ENCODE measurements around the gene ZBTB25.
"Not testable (repeated sequence)": the region's sequence is repeated elsewhere in the genome, so short reads cannot be mapped to it uniquely, and the experiment has no call there.

The ZBTB25 gene, protein sequence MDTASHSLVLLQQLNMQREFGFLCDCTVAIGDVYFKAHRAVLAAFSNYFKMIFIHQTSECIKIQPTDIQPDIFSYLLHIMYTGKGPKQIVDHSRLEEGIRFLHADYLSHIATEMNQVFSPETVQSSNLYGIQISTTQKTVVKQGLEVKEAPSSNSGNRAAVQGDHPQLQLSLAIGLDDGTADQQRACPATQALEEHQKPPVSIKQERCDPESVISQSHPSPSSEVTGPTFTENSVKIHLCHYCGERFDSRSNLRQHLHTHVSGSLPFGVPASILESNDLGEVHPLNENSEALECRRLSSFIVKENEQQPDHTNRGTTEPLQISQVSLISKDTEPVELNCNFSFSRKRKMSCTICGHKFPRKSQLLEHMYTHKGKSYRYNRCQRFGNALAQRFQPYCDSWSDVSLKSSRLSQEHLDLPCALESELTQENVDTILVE

DNA sequence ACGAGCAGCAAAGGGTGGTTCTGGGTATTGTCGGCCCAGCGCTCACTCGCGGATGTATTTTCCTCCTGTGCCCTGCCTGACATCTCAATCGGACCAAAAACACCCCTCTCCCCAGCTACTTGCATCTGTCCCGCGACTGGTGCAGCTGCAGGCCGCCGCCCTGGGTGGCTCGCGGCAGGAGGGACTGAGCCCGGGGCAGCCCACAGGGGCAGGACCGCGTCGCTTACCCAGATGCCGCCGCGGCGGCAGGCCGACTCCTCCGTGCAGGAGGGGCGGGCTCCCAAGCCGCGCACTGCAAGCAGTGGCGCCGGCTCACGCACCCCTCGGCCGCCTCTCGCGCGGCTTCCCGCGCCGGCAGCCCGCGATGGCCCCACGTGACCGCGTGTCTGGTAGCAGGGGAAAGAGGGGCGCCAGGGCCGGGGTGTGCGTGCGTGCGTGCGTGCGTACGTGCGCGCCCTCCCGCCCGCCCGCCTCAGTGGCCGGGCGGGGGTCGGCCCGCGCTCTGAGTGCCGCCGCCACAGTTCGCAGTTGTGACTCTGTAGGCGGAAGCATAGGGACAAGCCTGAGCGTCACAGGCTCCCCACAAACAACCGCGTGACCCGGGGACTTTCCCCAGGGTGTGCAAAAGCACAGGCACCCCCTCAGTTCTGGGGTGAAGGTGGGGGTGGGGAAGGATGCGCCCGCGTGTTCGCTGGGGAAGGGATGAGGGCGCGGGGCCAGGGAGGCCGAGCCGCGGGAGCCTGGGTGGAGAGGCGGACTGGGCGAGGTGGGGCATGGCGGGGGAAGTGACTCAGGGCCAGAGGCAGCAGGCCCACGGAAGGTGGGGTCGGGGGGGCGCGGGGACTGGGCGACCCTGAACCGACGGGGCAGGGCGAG lies at the start of gene ZBTB25:
Gene ZBTB25, minus strand, starts transcription at position 405 of the 876 bp plus-strand sequence. CDS start 13,305 bp downstream, outside the sequence.
- peak; percentile 95 for DNase-seq

DNA sequence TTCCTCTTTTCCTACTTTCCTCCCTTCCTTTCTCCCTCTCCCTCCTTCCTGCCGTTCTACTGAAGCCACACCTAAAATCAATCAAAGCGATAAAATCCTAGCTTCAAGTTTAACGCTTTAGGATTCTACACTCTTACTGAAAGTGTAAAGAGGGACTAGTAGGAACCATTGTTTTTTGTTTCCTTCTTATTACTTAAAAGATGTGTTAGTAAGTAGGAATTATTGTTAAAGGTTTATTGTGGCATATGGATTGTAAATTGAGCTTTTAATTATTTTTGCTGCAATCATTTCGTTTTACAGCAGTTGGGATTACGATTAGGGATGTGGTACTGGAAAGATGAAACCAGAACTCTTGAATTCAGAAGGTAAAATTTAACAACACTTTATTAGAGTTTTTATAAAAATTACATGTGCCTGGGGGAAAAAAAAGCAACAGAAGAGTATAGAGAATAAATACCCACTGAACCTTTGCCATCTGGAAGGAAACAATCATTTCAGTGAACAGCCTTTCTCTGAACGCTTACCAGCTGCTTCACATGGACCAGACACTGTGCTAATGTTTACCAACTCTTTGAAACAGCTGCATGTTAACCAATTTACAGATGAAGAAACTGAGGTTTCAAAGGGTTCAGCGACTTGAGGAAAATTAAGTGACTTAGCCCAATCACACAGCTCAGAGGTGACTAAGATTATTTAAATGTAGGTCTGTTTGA lies 47.1 kb upstream of the ZBTB25 start:
- DNase-seq: no peak

DNA sequence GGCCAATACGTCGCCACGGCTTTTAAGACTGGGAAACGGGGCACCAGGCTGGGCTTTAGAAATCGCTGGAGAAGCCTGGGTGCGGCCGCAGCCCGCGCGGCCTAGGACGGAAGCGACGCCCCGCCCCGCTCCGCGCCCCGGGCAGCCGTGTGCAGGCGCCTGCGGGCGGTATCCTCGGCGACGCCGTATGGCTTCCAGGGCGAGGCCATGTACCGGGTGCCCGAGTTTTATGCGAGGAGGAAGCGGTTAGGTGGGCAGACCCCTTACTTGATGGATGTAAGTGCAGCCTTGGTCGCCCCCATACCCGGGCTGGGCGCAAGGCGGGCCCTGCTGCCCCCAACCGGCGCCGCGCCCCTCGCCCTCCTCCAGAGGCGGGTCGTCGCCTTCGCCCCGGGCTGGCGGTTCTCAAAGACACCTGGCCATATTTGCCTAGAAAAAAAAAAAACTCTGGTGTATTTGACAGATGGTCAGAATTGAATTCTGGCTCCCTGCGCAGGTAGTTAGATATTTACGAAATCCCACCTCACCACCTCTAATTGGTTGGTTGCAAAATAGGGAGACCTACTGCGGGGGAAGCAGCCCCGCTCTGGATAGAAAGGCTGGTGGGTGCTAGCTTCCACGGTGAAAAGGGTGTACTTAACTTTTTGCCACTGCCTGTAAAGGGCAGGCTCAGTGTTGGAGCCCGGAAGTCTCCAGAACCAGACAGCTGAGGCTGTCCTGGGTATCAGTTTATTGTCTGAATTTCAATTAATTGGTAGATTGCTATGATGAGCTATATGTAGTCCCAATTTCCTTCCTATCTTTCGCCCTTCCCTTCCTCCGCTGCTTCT lies 46.4 kb upstream of the ZBTB25 start, which contains the start of gene PPP1R36:
Gene PPP1R36, plus strand, starts transcription at position 171 of the 830 bp plus-strand sequence. Its CDS starts 37 bp downstream, at position 208.
- peak; percentile 61 for DNase-seq

DNA sequence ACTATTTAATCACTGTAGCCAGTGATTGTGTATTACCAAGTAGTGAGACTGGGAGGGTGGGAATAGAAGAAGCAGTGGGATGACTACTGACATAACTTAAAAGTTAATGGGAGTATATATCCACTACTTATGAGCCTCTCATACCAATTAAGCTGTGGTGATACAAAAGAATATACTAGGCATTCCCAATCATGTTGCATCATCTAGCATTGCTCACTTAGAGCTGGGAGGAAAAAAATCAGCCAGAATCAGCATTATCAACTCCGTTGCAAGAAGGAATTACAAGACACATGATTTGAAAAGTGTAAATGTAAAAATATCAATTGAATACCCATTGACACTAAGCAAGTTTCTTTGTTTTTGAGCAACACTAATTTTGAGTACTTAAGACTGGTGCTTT lies 45.4 kb upstream of the ZBTB25 start:
- no peak for DNase-seq

DNA sequence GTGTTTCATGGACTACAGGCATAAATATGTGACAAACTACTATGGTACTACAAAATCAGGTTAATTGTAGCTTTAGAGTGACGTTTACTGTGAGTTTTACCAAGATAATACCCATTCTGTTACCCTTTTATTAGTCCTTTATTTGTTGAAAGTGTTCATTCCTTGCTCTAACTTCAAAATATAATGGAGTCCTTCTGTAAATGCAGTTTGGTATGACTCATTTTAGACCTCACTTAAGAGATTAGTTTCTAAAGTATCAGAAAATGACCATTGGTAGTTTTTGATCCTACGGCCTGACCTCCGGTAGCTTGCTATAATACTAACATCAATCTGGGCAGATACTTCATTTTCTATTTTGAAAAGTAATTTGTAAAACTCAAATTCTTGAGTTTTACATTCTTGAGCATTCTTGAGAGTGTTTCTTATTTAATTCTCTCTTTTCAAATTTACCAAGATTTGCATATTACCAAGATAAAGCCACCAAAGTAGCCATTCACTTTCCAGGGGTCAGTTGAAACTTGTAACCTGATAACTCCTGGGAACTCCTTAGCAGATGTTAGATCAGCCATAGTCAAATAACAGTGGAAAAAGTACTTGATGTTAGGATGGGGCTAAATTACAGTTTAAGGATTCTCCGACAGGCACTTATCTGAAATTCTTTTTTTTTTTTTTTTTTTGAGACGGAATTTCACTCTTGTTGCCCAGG lies 41.1 kb upstream of the ZBTB25 start:
- no peak for DNase-seq

DNA sequence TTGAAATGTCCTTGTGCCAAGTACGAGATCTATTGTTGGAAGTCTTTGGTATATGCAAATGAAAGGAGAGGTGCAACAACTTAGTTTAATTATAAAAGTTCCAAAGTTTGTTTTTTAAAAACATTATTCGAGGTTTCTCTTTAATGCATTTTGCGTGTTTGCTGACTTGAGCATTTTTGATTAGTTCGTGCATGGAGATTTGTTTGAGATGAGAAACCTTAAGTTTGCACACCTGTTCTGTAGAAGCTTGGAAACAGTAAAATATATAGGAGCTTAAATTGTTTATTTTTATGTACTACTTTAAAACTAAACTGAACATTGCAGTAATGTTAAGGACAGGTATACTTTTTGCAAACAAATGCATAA lies 39.2 kb upstream of the ZBTB25 start:
- no peak for DNase-seq

DNA sequence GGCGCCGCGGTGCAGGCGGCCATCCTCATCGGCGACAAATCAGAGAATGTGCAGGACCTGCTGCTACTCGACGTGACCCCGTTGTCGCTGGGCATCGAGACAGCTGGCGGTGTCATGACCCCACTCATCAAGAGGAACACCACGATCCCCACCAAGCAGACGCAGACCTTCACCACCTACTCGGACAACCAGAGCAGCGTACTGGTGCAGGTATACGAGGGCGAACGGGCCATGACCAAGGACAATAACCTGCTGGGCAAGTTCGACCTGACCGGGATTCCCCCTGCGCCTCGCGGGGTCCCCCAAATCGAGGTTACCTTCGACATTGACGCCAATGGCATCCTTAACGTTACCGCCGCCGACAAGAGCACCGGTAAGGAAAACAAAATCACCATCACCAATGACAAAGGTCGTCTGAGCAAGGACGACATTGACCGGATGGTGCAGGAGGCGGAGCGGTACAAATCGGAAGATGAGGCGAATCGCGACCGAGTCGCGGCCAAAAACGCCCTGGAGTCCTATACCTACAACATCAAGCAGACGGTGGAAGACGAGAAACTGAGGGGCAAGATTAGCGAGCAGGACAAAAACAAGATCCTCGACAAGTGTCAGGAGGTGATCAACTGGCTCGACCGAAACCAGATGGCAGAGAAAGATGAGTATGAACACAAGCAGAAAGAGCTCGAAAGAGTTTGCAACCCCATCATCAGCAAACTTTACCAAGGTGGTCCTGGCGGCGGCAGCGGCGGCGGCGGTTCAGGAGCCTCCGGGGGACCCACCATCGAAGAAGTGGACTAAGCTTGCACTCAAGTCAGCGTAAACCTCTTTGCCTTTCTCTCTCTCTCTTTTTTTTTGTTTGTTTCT lies 38.6 kb upstream of the ZBTB25 start:
- peak; percentile 29 for DNase-seq

DNA sequence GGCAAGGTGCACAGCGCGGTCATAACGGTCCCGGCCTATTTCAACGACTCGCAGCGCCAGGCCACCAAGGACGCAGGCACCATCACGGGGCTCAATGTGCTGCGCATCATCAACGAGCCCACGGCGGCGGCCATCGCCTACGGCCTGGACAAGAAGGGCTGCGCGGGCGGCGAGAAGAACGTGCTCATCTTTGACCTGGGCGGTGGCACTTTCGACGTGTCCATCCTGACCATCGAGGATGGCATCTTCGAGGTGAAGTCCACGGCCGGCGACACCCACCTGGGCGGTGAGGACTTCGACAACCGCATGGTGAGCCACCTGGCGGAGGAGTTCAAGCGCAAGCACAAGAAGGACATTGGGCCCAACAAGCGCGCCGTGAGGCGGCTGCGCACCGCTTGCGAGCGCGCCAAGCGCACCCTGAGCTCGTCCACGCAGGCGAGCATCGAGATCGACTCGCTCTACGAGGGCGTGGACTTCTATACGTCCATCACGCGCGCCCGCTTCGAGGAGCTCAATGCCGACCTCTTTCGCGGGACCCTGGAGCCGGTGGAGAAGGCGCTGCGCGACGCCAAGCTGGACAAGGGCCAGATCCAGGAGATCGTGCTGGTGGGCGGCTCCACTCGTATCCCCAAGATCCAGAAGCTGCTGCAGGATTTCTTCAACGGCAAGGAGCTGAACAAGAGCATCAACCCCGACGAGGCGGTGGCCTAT lies 37.8 kb upstream of the ZBTB25 start:
- peak; percentile 42 for DNase-seq

DNA sequence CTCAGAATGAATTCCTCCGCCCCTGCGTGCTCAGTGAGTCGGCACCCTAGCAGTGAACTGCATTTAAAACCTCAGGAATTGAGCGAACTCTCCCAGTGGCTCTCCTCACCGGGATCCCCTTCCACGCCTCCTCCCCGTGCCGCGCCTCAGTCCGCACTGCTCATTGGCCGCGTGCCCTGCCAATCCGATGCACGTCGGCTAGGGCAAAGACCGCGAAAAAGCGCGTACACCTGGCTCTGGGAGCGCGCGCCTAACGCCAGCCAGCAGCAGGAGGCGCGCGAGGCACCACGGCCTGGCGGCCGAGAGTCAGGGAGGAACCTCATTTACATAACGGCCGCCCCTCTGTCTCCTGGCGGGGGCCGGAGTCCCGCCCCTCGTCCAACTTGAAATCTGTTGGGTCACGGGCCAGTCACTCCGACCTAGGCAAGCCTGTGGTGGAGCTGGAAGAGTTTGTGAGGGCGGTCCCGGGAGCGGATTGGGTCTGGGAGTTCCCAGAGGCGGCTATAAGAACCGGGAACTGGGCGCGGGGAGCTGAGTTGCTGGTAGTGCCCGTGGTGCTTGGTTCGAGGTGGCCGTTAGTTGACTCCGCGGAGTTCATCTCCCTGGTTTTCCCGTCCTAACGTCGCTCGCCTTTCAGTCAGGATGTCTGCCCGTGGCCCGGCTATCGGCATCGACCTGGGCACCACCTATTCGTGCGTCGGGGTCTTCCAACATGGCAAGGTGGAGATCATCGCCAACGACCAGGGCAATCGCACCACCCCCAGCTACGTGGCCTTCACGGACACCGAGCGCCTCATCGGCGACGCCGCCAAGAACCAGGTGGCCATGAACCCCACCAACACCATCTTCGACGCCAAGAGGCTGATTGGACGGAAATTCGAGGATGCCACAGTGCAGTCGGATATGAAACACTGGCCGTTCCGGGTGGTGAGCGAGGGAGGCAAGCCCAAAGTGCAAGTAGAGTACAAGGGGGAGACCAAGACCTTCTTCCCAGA lies 36.9 kb upstream of the ZBTB25 start, which contains the start of gene HSPA2:
Gene HSPA2, plus strand, starts transcription at position 534 of the 995 bp plus-strand sequence. Its CDS starts 109 bp downstream, at position 643.
- peak; percentile 93 for DNase-seq

DNA sequence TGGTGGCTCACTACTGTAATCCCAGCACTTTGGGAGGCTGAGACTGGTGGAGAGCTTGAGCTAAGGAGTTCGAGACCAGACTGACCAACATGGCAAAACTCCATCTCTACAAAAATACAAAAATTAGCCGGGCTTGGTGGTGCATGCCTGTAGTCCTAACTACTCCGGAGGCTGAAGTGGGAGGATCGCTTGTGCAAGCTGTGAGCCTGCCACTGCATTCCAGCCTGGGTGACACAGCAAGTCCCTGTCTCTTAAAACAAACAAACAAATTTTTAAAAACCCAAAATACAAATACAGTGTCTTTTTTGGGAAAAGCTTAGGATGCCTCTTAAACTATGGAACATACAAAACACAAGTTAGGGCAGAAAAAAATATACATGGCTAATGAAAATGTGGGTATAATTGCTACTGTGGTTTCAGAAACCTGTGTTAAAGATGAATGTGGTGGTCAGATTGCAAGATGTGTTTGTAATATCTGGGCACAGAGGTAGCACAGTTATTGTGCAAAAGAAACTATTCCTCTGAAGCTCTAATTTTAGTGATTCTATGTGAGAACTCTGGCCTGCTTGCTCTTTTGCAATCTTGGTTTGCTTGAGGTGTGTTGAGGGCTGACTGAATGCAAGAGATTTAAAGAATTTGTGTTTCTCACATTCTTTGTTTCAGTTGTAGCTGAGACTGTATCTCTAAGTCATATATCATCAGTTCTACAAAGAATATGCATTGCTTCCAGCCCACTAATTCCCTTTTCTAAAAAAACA lies 33.0 kb upstream of the ZBTB25 start:
- no peak for DNase-seq

DNA sequence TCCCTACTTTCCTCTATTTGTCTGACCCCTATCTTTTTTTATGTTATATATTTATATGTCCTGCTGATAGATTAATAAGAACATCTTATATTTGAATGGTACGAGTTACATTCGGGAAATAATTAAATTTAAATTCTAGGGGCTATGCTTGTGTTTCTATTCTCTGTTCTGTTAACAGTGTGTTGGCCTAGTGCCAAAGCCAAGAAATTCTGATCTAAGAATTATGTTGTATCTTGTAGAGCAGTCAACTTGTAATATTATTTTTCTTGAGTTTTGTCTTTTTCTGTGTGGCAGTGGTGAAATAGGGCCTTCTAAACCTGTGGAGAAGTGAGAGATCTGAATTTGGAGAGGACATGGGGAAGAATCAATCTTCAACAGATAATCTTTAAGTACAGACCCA lies 27.9 kb upstream of the ZBTB25 start:
- DNase-seq: no peak

DNA sequence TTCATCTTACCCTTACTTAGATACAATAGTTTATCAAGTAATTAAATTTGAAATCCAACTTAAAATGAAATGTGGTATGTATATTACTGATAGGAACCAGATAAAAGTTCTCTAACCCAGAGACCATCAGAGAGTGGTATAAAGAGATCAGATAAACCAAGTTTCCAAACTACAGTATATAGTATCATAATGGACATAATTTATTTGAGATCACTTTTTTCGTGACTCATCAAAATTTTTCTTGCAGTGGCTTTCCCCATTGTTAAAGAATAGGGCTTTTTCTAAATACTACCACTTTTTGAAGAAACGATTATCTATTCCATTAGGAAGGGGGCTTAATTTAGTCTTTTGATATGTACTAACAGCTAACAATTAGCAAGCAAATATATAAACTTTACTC lies 21.7 kb upstream of the ZBTB25 start:
- no peak for DNase-seq

DNA sequence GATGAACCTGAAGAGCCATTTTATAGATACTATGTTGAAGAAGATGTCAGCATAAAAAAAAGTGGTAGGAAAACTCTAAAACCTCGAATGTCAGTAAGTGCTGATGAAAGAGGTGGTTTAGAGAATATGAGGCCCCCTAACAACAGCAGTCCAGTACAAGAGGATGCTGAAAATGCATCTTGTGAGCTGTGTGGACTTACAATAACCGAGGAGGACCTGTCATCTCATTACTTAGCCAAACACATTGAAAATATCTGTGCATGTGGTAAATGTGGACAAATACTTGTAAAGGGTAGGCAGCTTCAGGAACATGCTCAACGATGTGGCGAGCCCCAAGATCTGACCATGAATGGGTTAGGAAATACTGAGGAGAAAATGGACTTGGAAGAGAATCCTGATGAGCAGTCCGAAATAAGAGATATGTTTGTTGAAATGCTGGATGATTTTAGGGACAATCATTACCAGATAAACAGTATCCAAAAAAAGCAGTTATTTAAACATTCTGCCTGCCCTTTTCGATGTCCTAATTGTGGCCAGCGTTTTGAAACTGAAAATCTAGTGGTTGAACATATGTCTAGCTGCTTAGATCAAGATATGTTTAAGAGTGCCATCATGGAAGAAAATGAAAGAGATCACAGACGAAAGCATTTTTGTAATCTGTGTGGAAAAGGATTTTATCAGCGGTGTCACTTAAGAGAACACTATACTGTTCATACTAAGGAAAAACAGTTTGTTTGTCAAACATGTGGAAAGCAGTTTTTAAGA lies 19.1 kb upstream of the ZBTB25 start:
- DNase-seq: no peak

DNA sequence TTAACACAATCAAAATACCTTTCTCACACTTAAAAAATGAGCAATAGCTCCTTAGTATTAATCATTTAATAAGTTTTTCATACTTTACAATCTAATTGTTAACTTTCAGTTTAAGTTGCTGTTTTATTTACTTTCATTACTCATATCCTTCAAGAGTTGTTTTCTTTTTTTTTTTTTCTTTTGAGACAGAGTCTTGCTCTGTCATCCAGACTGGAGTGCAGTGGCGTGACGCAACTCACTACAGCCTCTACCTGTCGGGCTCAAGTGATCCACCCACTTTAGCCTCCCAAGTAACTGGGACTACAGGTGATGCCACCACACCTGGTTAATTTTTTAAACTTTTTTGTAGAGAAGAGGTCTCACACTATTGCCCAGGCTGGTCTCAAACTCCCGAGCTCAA lies 17.1 kb upstream of the ZBTB25 start:
- no peak for DNase-seq

DNA sequence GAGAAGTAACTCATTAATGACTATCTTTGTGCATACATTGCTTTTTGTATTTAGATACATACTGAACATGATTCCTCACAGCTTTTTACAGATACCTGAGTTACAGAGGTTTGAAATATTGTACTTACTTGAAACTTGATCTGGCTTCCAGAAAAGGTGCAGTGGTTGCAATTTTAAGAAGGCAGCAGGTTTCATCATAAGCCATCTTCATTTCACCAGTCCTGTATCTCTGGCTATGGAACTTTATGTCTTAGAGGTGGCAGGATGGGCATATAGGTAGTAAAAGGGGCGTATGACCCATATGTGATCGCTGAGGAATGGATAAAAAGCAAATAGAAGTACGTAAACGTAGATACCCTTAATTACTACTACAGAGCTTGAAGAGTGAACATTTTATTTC lies 14.6 kb upstream of the ZBTB25 start:
- DNase-seq: no peak

DNA sequence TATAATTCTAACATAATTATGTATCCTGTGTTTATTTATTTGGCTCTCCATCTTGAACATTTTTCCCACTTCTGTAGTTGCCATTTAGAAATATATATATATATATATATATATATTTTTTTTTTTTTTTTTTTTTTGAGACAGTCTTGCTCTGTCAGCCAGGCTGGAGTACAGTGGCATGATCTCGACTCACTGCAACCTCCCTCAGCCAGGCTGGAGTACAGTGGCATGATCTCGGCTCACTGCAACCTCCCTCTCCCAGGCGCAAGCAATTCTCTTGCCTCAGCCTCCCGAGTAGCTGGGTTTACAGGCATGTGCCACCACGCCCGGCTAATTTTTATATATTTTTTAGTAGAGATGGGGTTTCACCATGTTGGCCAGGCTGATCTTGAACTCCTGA lies 14.0 kb upstream of the ZBTB25 start:
- DNase-seq: not testable (repeated sequence)

DNA sequence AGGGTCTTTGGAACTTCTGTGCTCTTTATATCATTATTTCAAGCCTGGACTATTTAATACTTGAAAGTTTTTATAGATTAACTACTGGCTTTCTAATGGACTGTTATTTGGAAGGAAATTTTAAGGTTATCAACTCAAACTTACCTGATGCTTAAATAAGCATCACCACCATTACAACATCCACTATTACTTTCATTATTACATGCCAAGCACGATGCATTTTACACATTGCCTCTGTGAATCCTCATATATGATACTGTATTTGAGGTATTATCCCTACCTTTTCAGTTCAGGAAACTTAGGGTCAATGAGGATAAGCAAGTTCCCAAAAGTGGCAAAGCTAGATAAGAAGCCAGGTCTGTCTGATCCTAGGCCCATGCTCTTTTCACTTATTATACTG lies 13.3 kb upstream of the ZBTB25 start:
- DNase-seq: no peak
